Stimulated activated CD4-positive, alpha-beta T cell treated with anti-CD3 and anti-CD28 coated beads, Interleukin-12 subunit alpha, Interleukin-12 subunit beta, amount 100 ng/mL, for 48 hours (primary cell): ENCODE measurements around the gene DENR.

Source experiments
- DNase-seq, 3 donors: peaks; one replicate each; pipeline ENCODE4 v3.0.0-alpha.2; 2020; ENCODE audit warnings: low read depth in 2 of 3, low spot score in 1 of 3

The DENR gene

DNA sequence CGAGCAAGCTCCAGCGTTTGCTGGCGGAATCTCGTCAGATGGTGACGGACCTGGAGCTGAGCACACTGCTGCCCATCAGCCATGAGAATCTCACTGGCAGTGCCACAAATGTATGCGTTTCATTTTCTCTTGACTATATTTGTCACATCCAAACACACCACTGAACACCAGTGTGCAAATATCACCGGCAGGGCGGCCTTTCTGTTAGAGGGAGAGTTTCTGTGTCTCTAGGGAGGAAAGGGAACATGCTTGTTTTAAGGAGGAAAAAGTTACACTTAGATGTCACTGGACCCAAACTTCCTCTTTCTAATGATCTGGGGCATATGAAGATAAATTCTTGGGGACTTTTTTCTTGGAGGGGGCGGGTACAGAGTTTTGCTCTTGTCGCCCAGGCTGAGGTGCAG, 60.7 kb downstream of the DENR start:
- DNase-seq: no peak

DNA sequence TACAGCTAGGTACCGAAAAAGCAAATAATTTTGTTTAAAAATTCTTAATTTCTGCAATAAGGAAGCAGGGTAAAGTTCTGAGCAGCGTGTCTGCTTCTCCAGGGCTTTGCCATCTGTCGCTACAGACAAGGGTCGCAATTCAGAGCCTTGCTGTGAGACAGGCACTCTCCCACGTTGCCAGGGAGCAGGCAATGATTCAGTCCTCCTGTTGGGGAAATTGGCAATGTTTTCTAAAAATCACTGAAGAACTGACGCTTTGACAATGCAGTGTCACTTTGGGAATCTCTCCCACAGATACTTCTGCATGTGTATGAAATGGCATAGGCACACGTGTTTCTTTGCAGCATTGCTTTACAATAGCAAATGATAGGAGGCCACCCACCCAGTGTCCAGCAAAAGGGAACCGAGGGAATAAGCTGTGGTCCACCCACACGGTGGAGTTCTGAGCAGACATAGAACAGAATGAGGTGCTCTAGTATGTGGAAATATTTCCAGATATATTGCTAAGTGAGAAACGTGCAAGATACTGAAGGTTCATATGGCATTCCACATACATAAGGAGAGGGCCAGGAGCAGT, 66.7 kb downstream of the DENR start:
- no peak for DNase-seq

DNA sequence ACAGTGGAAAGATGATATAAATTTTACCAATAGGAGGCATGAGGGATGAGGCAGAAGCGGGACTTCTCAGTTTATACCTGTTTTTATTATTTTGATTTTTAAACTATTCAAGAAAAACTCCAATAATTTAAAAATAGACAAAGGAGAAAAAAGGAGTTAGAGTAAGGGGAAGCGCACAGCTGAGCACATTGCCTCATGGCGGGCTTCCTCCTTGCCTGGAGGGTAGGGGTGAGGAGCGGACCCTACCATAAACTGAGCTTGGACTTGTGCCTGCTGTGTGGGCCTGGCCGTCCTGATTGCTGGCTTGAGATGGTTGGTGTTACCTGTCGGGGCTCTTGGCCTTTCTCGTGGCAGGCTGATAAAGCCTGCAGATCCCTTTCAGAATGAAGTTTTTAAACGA, 67.5 kb downstream of the DENR start:
- DNase-seq: no peak
